ENCODE results near the gene A1BG.
A peak's percentile ranks its signal among the peaks of the same experiment; 100 is the strongest.

The A1BG gene

DNA sequence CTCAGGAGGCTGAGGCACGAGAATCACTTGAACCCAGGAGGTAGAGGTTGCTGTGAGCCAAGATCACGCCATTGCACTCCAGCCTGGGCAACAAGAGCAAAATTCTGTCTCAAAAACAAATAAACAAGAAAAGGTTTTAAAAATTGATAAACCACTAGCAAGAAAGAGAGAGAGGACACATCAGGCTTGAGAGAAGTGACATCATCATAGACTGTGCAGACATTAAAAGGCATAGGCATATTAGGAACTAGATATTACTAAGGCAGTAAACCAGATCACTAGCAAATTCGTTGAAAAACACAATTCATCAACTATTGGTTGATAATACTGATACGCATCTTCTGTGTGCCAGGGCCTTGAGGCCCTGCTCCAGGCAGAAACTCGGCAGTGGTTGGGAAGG, 7.7 kb downstream of the A1BG start:
- Histone ChIP-seq H3K9me3 (ENCODE audit: control insufficient read depth, insufficient read depth, low read depth, low read length) (no peaks in the 10 kb centered on the region), H3K4me1 (ENCODE audit: control insufficient read depth, insufficient read depth, low read length) (no peaks in the 10 kb centered on the region), H3K4me3 (ENCODE audit: low read depth, low read length) (no peak overlapping the region), H3K36me3 (ENCODE audit: control insufficient read depth in 2 of 2, insufficient read depth in 1 of 2, low read length in 2 of 2) (peaks cover 0 to 11% of the 10 kb centered on the region in 2 experiments; a peak in 2 of 3 replicates), H3K27ac (ENCODE audit: extremely low read depth, low read depth, low read length) (no peak overlapping the region)
- CTCF ChIA-PET: interaction anchor here (0.9 kb wide), 1 partner anchor 9 kb away, joined by 3 read pairs; no protein-coding TSS in a partner anchor
- POLR2A ChIA-PET: interaction anchor here (3.0 kb wide), 2 partner anchors 17 to 19 kb away, joined by 12 to 18 read pairs; partner anchors contain the start of genes ZNF497 and ZSCAN22
- TF ChIP-seq, protein P1, sequence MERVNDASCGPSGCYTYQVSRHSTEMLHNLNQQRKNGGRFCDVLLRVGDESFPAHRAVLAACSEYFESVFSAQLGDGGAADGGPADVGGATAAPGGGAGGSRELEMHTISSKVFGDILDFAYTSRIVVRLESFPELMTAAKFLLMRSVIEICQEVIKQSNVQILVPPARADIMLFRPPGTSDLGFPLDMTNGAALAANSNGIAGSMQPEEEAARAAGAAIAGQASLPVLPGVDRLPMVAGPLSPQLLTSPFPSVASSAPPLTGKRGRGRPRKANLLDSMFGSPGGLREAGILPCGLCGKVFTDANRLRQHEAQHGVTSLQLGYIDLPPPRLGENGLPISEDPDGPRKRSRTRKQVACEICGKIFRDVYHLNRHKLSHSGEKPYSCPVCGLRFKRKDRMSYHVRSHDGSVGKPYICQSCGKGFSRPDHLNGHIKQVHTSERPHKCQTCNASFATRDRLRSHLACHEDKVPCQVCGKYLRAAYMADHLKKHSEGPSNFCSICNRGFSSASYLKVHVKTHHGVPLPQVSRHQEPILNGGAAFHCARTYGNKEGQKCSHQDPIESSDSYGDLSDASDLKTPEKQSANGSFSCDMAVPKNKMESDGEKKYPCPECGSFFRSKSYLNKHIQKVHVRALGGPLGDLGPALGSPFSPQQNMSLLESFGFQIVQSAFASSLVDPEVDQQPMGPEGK (tag by site-specific recombination; IDR thresholded peaks at IDR 0.05): no peak
- TF ChIP-seq KLF9 (tag by site-specific recombination; IDR thresholded peaks at IDR 0.05; ENCODE audit: low read depth) (no peak), ATF2 (tag by site-specific recombination; IDR thresholded peaks at IDR 0.05; ENCODE audit: low read depth) (peak; percentile 70; the same call in 1 of the 2 replicates), OSR2 (tag by site-specific recombination; IDR thresholded peaks at IDR 0.05) (no peak), ZBTB17 (tag by site-specific recombination; IDR thresholded peaks at IDR 0.05) (peak; percentile 59), KLF16 (tag by site-specific recombination; IDR thresholded peaks at IDR 0.05) (no peak), ZNF311 (tag by site-specific recombination; IDR thresholded peaks at IDR 0.05; ENCODE audit: borderline replicate concordance) (no peak), CTCF (tag by site-specific recombination; IDR thresholded peaks at IDR 0.05) (no peak), ZNF174 (tag by site-specific recombination; IDR thresholded peaks at IDR 0.05) (no peak), ZNF621 (tag by site-specific recombination; IDR thresholded peaks at IDR 0.05) (no peak), ZFP69B (tag by site-specific recombination; IDR thresholded peaks at IDR 0.05) (no peak), ZNF837 (tag by site-specific recombination; IDR thresholded peaks at IDR 0.05) (no peak), ZNF423 (tag by site-specific recombination; IDR thresholded peaks at IDR 0.05) (no peak), ZNF23 (tag by site-specific recombination; IDR thresholded peaks at IDR 0.05; ENCODE audit: borderline replicate concordance) (no peak), KLF1 (tag by site-specific recombination; IDR thresholded peaks at IDR 0.05) (no peak)
- TF ChIP-seq, protein P2, sequence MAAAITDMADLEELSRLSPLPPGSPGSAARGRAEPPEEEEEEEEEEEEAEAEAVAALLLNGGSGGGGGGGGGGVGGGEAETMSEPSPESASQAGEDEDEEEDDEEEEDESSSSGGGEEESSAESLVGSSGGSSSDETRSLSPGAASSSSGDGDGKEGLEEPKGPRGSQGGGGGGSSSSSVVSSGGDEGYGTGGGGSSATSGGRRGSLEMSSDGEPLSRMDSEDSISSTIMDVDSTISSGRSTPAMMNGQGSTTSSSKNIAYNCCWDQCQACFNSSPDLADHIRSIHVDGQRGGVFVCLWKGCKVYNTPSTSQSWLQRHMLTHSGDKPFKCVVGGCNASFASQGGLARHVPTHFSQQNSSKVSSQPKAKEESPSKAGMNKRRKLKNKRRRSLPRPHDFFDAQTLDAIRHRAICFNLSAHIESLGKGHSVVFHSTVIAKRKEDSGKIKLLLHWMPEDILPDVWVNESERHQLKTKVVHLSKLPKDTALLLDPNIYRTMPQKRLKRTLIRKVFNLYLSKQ (tag by site-specific recombination; IDR thresholded peaks at IDR 0.05; ENCODE audit: borderline replicate concordance): no peak
- TF ChIP-seq, protein P3, sequence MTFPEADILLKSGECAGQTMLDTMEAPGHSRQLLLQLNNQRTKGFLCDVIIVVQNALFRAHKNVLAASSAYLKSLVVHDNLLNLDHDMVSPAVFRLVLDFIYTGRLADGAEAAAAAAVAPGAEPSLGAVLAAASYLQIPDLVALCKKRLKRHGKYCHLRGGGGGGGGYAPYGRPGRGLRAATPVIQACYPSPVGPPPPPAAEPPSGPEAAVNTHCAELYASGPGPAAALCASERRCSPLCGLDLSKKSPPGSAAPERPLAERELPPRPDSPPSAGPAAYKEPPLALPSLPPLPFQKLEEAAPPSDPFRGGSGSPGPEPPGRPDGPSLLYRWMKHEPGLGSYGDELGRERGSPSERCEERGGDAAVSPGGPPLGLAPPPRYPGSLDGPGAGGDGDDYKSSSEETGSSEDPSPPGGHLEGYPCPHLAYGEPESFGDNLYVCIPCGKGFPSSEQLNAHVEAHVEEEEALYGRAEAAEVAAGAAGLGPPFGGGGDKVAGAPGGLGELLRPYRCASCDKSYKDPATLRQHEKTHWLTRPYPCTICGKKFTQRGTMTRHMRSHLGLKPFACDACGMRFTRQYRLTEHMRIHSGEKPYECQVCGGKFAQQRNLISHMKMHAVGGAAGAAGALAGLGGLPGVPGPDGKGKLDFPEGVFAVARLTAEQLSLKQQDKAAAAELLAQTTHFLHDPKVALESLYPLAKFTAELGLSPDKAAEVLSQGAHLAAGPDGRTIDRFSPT (tag by site-specific recombination; IDR thresholded peaks at IDR 0.05): no peak

Data from HEK293 (cell line).